Activated CD4-positive, alpha-beta T cell treated with anti-CD3 and anti-CD28 coated beads, Interleukin-2, amount 50 U/mL, for 16 hours (primary cell): ENCODE measurements around the gene SORCS1.

ENCODE experiments used
- DNase-seq: peaks from one replicate; pipeline ENCODE4 v3.0.0-alpha.2; 2020

The SORCS1 gene

DNA sequence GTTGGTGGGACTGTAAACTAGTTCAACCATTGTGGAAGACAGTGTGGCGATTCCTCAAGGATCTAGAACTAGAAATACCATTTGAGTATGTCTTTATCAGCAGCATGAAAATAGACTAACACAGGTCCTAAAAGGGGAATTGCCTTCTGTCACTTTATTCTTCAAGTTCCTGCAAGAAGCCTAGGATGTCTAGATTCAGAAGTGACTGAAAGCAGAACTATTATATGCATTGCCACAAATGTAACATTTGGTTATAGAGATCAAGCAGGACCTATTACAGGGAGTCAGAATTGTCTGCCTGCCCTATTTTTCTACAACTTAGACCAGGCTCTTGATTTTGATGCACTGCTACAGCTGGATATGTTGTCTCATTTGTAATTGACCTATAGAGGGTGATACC is 364.7 kb downstream of the SORCS1 start:
- no peak for DNase-seq

DNA sequence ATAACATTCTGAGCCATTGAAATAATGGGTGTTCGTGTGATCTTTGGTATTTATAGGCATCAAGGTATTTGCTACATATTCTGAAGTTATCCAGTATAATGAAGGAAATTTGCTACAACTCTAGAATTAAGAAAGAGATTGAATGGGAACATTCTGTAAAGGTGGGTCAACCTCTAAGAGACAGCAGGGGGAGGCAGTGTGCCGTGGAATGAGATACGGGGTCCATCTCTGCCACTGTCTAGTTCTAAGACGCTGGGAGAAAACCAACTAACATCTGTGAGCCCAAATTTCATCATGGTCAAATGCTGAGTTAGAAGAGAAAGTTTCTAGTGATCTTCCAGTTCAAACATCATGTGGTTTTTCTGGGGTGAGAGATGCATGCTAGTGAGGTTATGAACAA is 368.9 kb downstream of the SORCS1 start:
- peak; percentile 26 for DNase-seq

DNA sequence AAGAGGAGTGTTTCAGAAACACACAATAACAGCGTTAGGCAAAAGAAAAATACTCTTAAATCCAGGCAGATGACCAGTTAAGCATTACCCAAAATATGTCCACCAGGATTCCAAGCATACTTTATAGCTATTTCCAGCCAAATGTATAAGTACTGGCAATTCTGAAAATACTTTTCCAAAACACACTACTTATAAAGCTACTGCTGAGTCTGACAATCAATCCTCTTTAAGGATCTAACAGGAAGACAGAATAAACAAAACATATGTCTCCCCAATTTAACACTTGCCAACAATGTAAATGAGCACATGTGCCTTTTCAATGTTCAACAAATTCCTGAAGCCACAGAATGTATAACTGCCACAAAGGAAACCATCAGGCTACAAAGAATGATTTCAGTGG is 370.9 kb downstream of the SORCS1 start:
- no peak for DNase-seq

DNA sequence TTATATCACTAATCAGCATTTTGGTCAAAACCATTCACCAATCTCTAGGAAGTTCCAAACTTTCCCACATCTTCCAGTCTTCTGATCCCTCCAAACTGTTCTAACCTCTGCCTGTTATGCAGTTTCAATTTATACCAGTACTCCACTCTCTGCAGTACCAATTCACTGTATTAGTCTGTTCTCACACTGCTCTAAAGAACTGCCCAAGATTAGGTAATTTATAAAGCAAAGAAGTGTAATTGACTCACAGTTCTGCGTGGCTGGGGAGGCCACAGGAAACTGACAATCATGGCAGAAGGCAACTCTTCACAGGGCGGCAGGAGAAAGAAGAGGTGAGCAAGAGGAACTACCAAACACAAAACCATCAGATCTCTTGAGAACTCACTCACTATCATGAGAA is 374.9 kb downstream of the SORCS1 start:
- no peak for DNase-seq

DNA sequence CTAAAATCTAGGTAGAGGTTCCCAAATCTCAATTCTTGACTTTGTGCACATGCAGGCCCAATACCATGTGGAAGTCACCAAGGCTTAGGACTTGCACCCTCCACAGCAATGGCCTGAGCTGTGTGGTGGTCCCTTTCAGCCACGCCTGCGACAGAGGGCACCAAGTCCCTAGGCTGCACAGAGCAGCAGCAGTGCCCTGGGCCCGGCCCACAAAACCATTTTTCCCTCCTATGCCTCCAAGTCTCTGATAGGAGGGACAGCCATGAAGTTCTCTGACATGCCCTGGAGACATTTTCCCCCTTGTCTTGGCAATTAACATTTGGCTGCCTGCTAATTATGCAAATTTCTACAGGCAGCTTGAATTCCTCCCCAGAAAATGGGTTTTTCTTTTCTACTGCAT is 375.5 kb downstream of the SORCS1 start:
- DNase-seq, result no peak

DNA sequence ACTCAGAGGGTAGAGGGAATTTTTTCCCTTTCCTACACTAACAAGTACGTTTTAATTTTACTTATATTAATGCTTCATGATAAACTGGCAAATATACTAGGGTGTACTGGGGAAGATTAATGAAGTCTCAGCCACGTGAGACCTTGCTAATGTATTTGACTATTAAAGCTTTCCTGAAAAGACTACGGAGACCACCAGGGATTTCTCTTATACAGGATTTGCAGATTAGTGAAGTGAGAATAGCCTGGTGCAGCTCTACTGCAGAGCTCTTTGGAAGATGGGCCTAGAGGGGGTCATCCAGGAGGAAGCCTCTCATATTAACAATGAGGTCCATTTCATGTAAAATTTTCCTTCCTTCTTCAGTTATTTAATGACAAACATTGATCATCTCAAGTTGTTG is 379.0 kb downstream of the SORCS1 start:
- DNase-seq, result no peak

DNA sequence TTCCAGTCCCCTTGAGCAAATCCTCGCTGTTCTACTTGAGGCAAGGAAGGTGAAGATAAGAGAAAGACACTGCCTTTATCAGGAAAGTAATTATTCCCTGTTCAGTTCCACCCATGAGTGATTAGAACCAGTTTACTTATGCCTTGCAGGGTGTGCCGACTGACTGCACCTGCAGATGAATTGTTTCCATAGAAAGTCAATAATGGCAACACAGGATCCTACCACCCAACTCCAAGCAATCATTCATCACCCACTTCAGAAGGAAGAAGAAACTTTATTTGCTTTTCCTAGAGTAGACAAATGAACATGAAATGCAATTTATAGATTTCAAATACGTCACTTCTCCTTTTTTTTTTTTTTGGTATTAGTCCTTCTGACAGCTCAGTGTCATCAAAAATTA is 383.9 kb downstream of the SORCS1 start:
- DNase-seq, result no peak

- no peak for DNase-seq
Measured at GRCh38 chr10:106777841-106778240, 386.7 kb downstream of the SORCS1 start.

DNA sequence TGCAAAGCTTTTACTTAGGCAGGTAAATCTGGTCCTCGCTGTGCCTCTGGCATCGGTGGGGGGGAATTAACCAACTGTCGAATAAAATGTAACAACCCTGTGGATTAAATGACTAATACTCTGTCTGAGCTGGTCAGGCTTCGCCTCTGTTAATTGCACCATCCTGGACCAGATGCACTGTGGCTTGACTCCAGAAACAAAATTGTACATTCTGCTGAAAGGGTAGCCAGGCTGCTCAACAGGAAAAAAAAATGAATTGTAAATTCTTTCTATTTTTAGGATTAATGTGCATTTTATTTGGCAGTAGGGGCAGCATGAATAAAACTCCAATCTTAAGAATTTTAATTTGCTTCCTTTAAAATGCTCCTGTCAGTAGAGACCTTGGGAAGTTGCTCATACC is 389.4 kb downstream of the SORCS1 start:
- DNase-seq, result no peak

DNA sequence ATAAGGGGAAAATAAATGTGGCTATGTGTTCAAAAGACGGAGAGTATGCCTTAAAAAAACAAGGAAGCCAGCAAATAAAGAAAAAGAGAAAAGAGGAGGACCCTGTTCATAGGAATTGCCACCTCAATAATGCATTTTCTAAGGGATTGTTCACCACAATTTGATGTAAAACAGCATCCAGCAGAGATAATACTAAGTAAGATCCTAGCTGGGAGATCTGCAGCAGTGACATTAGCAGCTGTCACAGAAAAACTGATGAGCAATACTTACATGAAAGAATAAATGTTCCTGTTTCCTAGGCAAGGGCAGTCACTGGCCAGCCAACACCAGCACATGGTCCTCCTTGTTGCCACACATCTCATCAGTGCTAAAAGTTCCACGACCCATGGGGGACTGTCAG is 391.5 kb downstream of the SORCS1 start:
- no peak for DNase-seq

DNA sequence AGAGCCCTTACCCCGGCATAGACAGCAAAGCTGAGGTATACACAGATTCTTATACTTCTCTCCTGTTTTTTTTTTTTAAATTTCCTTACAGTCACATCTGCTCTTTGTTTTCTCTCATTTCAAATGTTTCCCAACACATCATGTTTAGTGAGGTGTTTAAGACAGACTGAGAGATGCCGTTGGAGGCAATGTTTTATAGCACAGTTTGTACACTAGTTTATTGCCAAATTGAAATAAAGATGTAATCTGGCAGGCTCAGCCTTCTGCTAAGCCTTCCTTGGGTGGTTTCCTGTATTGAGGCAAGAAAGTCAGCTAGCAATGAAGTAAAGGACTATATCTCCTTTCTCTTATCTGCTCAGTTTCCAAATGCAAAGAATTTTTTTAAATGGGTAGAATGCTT is 393.4 kb downstream of the SORCS1 start:
- no peak for DNase-seq

DNA sequence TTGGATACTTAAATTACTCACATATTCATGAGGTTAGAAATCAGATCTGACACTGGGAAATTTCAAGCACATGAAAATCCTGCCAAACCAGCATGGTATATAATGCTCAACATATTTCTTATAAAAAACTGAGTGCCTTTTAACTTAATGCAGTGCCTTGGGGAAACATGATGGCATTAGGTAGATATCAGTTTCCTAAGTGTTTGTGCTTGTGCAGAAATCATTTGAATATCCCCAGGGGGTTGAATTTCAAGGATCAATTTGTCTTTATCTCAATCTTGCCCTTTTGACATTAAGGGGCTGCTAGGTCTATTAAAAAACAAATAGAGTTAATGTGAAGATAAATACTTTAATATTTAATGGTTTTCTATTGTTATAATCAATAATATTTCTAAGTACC is 396.3 kb downstream of the SORCS1 start:
- no peak for DNase-seq

DNA sequence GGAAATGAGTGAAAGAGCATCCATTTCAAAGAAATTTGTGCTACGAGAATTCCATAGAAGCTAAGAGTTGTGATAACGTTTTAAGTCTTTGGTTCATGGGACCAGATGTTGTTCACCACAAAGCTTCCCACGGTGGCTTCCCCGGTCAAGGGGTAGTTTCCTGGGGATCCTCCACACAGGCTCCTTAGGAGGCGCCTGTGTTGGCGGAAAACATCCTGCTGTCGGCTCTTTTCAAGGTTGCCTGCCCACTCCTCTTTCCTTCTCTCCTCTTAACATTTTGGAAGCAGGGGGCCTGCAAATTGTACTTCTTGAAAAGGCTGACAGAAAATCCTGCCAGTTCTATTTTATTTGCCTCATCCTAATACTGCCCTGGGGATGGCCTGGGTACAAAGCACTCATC is 398.6 kb downstream of the SORCS1 start:
- no peak for DNase-seq

DNA sequence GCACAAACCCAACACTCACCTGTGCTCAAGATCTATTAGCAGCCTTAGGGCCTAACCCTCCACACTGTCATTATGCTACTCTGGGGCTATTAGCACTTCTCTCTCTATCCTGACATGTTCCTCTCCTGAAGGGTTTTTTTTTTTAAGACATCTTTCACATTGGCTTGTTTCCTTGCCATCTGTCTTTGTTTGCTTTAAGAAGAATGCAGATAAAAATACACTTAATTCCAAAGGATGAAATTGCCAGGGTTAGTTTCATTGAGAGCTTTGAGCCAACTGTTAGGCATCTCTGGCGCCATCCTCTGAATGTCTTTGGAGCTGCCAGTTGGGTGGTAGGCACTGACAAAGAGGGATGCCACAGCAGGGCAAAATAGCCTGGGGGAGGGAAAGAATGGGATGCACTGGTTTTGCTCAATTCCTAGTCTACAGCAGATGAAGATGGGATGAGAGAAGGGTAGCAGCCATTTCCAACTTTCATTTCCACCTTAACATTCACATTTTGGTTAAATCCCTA is 399.2 kb downstream of the SORCS1 start:
- DNase-seq, result no peak

DNA sequence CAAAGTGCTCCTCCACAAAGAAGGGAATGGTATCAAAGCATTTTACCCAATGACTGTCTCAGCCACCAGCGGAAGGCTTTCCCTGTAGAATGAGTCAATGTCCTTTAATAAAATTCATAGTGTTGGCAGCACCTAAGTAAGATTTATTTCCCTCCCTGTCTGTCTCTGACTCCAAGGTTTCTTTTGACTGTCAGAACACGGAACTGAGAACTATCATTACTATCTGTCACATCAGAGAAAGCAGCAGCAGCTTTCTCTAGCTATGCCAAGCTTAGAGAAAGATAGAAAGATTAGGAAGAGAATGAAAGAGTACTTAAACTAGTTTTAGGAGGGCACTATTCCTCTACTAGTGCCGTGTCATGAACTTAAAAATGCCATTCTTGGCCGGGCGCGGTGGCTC is 400.1 kb downstream of the SORCS1 start:
- no peak for DNase-seq

DNA sequence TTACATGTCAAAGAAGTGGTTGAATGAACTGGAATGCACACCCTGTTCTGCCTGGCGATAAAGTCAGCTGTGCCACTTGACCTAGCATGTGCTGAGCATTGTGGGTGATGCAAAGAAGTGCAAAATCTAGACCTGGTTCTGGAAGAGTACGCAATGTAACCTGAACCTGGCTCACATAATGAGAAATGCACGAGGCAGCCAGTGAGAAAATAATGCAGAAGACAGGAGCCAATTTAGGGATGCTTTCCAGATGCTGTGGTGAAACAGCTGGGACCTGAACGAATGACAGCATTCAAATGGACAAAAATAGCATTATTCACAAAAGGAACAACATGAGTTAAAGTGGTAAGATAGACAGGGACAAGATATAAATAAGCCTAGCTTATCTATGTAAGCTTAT is 402.6 kb downstream of the SORCS1 start:
- DNase-seq, result no peak

DNA sequence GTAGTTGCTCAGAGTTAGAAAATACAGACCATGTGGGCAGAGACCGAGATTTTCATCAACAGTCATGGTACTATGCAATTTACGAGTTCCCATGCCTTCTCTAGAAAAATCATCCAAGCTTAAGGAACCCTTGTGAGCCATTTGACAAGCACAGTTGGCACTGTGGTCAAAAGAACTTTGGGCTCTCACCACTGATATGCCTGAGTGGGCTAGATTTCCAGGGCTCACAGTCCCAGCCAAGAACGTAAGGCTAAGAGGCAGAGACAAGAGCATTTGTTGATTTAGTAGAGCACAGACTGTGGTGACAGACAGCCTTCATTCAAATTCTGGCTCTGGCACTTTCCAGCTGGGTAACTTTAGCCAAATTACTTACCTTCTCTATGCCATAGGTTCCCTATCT is 407.0 kb downstream of the SORCS1 start:
- no peak for DNase-seq

DNA sequence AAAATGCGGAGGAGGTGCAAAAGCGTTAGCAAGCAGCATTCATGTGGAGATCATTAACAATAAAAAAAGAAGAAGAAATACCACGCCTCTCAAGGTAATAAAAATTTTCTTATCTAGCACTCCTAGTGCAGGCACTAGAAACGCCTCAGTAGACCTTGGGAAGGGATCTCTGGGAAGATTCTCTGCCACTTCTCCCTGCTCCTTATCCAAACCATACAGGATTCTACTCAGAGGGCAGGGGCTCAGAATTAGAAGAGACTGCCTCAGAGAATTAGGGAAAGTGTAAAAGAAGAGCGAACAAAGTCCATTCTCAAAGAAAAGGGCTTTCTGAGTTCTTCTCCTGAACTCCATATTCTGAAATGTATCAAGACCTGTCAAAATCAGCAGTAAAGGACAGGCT is 413.4 kb downstream of the SORCS1 start:
- DNase-seq, result no peak

- no peak for DNase-seq
Measured at GRCh38 chr10:106746868-106747267, 417.6 kb downstream of the SORCS1 start.

DNA sequence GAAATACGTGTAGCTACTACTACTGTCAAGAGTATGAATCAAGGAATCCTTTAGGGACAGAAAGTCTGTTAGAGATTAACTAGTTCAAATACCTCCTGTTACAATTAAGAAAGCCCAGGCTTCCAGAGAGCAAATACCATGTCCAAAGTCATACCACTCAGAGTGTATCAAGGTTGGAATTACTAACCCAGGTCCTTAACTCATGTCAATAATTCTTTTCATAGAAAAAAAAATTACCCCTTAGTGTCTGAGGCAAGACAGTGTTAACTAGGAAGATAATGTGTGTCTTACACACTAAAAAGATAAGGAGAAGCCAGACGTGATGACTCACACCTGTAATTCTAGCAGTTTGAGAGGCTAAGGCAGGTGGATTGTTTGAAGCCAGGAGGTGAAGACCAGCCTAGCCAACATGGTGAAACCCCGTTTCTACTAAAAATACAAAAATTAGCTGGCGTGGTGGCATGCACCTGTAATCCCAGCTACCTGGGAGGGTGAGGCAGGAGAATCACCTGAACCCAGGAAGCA is 423.4 kb downstream of the SORCS1 start:
- no peak for DNase-seq

GRCh38 chr10:106740071-106740470 is 424.4 kb downstream of the SORCS1 start:
- no peak for DNase-seq

DNA sequence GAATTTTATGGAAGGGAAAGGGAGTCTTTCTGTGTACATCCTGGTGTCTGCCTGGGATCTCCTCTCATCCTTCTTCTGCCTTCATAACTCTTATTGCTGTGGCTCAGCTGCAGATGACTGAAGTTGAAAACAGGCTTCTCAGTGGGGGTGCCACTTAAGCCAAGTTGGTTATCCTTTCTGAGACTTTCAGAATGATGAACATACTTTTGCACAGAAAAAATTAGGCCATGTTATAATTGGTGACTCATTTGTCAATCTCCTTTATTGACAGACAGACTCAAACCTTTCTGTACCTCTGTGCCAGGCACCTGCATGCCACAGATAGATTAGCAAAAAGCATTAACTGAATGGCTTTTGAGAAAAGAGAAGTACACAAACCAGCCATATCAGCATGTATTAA is 430.3 kb downstream of the SORCS1 start:
- peak; percentile 1 for DNase-seq

DNA sequence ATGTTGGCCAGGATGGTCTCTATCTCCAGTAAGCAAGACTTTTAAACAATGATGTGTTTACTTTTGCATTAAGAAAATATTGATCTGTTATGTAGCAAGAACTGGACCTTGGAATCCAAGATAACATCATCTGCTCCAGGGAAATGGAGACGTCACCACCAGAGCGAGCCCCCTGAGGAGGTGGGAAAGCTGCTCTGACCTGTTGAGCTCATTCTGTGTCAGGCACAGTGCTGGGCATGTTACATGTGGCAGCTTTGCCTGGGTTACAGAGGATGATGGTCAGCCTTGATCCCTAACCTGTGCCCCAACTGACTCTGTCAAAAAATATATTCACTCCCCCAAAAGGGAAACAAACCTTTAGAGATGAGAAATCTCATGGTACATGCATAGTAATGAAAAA is 436.3 kb downstream of the SORCS1 start:
- DNase-seq, result no peak

DNA sequence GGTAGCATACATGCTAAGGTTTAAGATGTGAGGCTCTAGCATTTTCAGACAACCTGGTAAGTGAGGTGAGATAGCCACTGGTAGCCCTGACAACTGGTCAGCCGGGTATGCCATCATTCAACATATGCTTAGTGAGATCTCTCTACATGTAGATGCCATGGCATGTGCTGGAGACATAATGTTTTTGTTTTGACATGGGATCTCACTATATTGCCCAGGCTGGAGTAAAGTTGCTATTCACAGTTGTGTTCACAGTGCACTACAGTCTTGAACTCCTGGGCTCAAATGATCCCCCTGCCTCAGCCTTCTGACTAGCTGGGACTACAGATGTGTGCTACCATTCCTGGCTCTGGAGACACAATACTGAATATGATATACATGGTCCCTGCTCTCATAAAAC is 437.3 kb downstream of the SORCS1 start:
- DNase-seq, result no peak

GRCh38 chr10:106722524-106722923 is 442.0 kb downstream of the SORCS1 start:
- no peak for DNase-seq

- DNase-seq, result no peak
Measured at GRCh38 chr10:106720683-106721082, 443.8 kb downstream of the SORCS1 start.
